Neural crest cell (in vitro differentiated cells): ENCODE measurements around the gene MAP3K2. TPM values are rescaled to one million over a fixed set of nuclear protein-coding genes. Genes with fewer than 3 reads are reported as not detected.

Experiments used
- DNase-seq: peaks from one replicate; pipeline ENCODE4 v3.0.0; 2021; ENCODE audit warnings: low read depth, mixed read lengths, low spot score
- H3K27ac Mint-ChIP-seq: one replicate; pipeline ENCODE4 v1.8.0; 2021; ENCODE audit warnings: mild to moderate bottlenecking, mixed read lengths; ENCODE audit not compliant: unreplicated experiment
- H3K27me3 Mint-ChIP-seq: 2 replicates; pipeline ENCODE4 v1.8.0; 2021; ENCODE audit warnings: low read depth, mild to moderate bottlenecking, mixed read lengths
- H3K36me3 Mint-ChIP-seq: 2 replicates; pipeline ENCODE4 v1.8.0; 2021; ENCODE audit warnings: low read depth, mild to moderate bottlenecking, mixed read lengths
- H3K4me1 Mint-ChIP-seq: 2 replicates; pipeline ENCODE4 v1.8.0; 2021; ENCODE audit warnings: mixed read lengths
- H3K4me3 Mint-ChIP-seq: one replicate; pipeline ENCODE4 v1.8.0; 2021; ENCODE audit warnings: mild to moderate bottlenecking, mixed read lengths
- H3K9me3 Mint-ChIP-seq: 2 replicates; pipeline ENCODE4 v1.8.0; 2021; ENCODE audit warnings: mixed read lengths
- CTCF ChIP-seq: fragments of 200-600 bp; sonication (generic); conservative IDR thresholded peaks from 2 replicates; pipeline ENCODE4 v1.5.0; 2021; ENCODE audit warnings: antibody characterized with exemption, mild to moderate bottlenecking
- total RNA-seq: library from RNA; stranded (reverse); gene quantifications from 2 replicates; pipeline ENCODE4 v1.2.1, GENCODE V29; 2021

Gene MAP3K2
- total RNA-seq, 1 donor from 2014 or later = 35.1 TPM

DNA sequence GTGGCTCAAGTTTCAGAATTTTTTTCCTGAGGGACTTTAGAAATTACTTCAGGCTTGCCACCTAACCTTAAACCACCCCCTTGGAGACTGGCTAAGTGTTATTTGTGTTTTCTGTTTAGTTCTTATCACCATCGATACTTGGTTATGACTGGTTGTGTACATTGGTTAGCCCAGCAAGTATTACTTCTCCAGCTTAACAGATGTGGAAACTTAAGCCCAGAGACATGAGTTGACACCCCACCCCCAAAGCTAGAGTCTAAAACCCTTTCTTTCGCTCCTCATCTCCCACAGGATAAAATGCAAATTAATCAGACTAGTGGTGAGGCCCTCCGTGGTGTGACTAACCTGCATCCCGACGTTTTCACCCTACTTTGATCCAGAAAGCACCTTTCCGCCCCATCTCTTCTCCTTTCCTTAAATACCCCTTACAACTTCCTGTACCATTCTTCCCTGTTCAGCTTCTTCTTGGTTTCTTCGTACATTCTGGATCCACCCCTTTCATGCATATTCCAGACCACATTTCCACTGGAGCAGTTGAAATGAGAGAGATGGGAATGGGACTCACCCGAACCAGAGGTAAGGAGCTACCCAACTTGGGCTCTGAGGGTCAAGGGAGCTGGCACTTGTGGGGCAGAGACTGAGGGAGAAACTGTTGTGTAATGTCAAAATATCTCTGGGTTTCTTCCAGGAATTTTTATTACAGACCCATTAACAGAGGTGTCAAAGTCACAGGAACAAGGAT lies 819 bp upstream of the MAP3K2 start:
- Mint-ChIP-seq H3K4me3 (peak overlapping the region; percentile 84), H3K27ac (peak overlapping the region; percentile 28), H3K27me3 (peaks cover 6% of the 10 kb centered on the region), H3K4me1 (peaks cover 39% of the 10 kb centered on the region), H3K36me3 (peaks cover 4% of the 10 kb centered on the region), H3K9me3 (no peaks in the 10 kb centered on the region)
- DNase-seq = no peak
- TF ChIP-seq CTCF = no peak

DNA sequence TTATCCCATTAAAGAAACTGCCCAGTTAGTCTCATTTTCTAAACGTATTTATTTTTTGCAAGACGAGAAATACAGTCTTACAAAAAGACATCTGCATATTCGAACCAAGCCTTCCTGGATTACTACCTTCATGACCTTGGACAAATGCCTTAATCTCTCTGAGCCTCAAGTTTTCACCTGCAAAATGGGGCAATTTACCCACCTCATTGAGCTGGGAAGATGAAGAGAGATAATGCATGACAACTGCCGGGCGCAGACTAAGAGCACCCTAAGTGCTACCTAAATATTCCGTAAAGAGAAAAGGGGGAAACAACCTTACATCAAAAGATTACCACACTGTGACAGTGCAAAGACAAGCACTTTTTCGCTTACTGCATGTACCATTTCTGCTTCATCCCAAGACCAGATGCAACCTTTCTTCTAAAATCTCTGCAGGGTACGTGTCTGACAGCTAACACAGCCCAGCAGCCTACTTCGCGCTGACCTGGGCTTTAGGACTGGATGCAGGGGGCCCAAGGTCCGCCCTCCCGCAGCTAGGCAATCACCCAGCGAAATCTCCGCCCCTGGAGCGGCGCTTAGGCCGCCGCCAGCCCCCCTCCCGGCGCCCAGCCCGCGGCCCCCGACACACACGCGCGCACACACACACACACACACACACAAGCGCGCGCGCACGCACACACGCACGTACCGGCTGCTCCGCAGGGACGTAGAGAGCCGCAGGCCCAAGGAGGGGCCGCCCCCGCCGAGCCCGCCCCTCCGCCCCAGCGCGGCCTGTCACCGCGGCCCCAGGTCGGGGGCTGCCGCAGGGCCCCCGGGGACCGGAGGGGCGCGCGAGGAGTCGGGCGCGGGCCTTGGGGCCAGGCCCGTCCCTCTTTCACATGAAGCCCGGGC lies 766 bp downstream of the MAP3K2 start:
- H3K36me3 Mint-ChIP-seq = peaks cover 6% of the 10 kb centered on the region
- DNase-seq = peak; percentile 65
- peak overlapping the region; percentile 87 for H3K4me3 Mint-ChIP-seq
- peak overlapping the region; percentile 79 for H3K27ac Mint-ChIP-seq
- peaks cover 6% of the 10 kb centered on the region for H3K27me3 Mint-ChIP-seq
- no peak for TF ChIP-seq CTCF
- H3K4me1 Mint-ChIP-seq = peaks cover 39% of the 10 kb centered on the region
- H3K9me3 Mint-ChIP-seq = no peaks in the 10 kb centered on the region

DNA sequence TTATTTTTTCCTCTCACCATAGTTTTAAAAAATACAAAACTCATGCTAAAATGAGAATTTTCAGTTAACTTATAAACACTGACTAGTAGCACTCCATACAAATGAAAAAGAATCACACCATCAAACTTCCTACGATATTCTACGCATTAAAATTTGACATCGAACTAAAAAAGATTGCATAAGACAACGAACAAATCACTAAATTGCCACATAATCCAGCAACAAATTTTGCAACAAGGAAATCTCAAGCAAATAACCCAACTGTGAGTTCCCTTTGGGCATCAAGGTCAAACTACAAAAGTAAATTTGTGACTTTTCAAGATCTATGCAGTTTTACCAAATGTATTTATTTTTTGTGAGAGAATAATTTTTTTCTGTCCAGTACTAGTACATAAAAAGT lies 1.5 kb downstream of the MAP3K2 start:
- no peak for DNase-seq
- peak overlapping the region; percentile 87 for H3K4me3 Mint-ChIP-seq
- H3K9me3 Mint-ChIP-seq = no peaks in the 10 kb centered on the region
- H3K4me1 Mint-ChIP-seq = peaks cover 39% of the 10 kb centered on the region
- peaks cover 6% of the 10 kb centered on the region for H3K27me3 Mint-ChIP-seq
- no peak overlapping the region for H3K27ac Mint-ChIP-seq
- TF ChIP-seq CTCF = no peak
- H3K36me3 Mint-ChIP-seq = peaks cover 6% of the 10 kb centered on the region

GRCh38 chr2:127384529-127384928 lies 3.2 kb downstream of the MAP3K2 start:
- peaks cover 39% of the 10 kb centered on the region for H3K4me1 Mint-ChIP-seq
- H3K9me3 Mint-ChIP-seq = no peaks in the 10 kb centered on the region
- H3K27me3 Mint-ChIP-seq = peaks cover 6% of the 10 kb centered on the region
- DNase-seq = no peak
- no peak for TF ChIP-seq CTCF
- H3K27ac Mint-ChIP-seq = peak overlapping the region; percentile 50
- H3K4me3 Mint-ChIP-seq = peak overlapping the region; percentile 39
- peaks cover 6% of the 10 kb centered on the region for H3K36me3 Mint-ChIP-seq

GRCh38 chr2:127382831-127383230 lies 4.9 kb downstream of the MAP3K2 start:
- Mint-ChIP-seq H3K27me3 (no peaks in the 10 kb centered on the region), H3K36me3 (peaks cover 6% of the 10 kb centered on the region), H3K9me3 (no peaks in the 10 kb centered on the region), H3K4me1 (peaks cover 30% of the 10 kb centered on the region), H3K27ac (no peak overlapping the region), H3K4me3 (no peak overlapping the region)
- TF ChIP-seq CTCF = no peak
- no peak for DNase-seq
